ENCODE results near the gene RWDD3. TPM values are rescaled to one million over a fixed set of nuclear protein-coding genes. Genes with fewer than 3 reads are reported as not detected.

The RWDD3 gene
- total and polyA plus RNA-seq, 10 of the 15 experiments (the other 5 are each of a cell fraction or from before 2014, with no cell fraction given), result 9.8 to 42.9 (median 21.4) TPM

DNA sequence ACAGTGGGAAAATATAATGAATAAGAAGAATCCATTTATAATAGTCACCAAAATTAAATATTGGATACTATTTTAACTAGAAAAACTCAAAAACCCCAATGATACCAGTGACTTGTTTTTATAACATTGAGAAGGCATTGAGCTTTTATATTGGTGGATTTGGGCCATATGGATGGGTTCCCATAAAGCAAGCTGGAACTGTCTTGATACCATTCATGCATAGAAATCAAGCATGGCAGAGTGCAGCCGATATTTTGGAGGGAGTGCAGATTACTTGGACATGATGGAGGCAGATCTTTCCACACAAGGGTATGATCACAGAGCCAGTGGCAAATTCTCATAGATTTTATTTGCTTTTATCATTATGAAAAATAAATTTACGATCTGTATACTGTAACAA is 3.8 kb upstream of the RWDD3 start (continued):
- no peak for TF ChIP-seq POU2F2 (IDR thresholded peaks at IDR 0.05; ENCODE audit: borderline replicate concordance, low read depth, low read length)

DNA sequence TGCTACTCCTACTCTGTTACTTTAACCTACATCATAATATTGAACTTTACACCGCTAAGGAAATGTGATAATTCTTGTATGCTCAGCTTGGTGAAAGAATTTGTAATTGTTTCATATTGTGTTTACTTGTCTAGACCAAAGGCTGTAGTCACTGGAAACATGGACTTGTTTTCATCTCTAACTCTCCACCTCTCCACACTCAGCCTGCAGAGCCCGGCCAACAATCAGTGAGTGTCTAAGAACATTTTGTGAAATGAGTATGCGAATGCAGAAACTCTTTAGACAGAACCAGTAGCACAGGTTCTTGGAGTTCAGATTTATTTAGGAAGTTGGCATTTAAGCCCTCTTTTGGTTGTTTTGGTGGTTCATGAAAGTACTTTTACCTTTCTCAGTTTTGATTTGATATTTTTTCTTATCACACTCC is 3.2 kb upstream of the RWDD3 start:
- Histone ChIP-seq H3K4me1 (ENCODE audit: control insufficient read depth, insufficient read depth, low read length) (peaks cover 4% of the 10 kb centered on the region; the same call in 1 of the 2 replicates), H4K20me1 (ENCODE audit: control insufficient read depth, insufficient read depth) (no peaks in the 10 kb centered on the region), H3K4me2 (ENCODE audit: control insufficient read depth, insufficient read depth) (no peak overlapping the region), H3K79me2 (ENCODE audit: control insufficient read depth, insufficient read depth, low read length) (peaks cover 6% of the 10 kb centered on the region), H2AFZ (ENCODE audit: control insufficient read depth, low read depth, low read length) (no peak overlapping the region), H3K9me3 (replicated peaks; ENCODE audit: control insufficient read depth, insufficient read depth, low read length) (no peaks in the 10 kb centered on the region), H3K9ac (ENCODE audit: control insufficient read depth, insufficient read depth, low read length) (no peak overlapping the region), H3K27ac (ENCODE audit: control insufficient read depth, insufficient read depth) (no peak overlapping the region), H3K36me3 (ENCODE audit: control insufficient read depth in 2 of 2, insufficient read depth in 2 of 2, low read length in 1 of 2) (no peaks in the 10 kb centered on the region), H3K4me3 (no peak overlapping the region), H3K27me3 (replicated peaks in 1 of 2; ENCODE audit: control insufficient read depth in 2 of 2, insufficient read depth in 2 of 2, low read length in 1 of 2) (peaks cover 0 to 3% of the 10 kb centered on the region in 2 experiments; a peak in 2 of 4 replicates)
- WGBS (ENCODE audit: insufficient coverage, insufficient replicate concordance, low lambda C conversion rate, missing lambda C conversion rate), result 74% methylated on average over 3 of the region's 3 CpGs
- FAIRE-seq (no peak), ATAC-seq (no peak), DNase-seq (ENCODE audit: low read depth, low spot score) (no peak)
- ChIA-PET POLR2A (no interaction called here), SMC1A (ENCODE audit: uncharacterized antibody, unreplicated experiment) (interaction anchor here (1.0 kb wide), 1 partner anchor 146 kb away, joined by 3 read pairs; no protein-coding TSS in a partner anchor), CTCF (no interaction called here), RAD21 (ENCODE audit: unreplicated experiment) (no interaction called here)
- in situ Hi-C loops (cut with MboI), result no loop called here
- intact Hi-C loops (cut with micrococcal nuclease; ENCODE audit: unreplicated experiment), result loop anchor here (10.0 kb wide), 3 partner anchors 266 to 816 kb away; partner anchors contain the start of gene ABCD3
- no peak for TF ChIP-seq TCF7 (IDR thresholded peaks at IDR 0.05; ENCODE audit: borderline replicate concordance)
- TF ChIP-seq MYC (IDR thresholded peaks at IDR 0.05; ENCODE audit: insufficient read depth, insufficient read length, insufficient replicate concordance, low read length, severe bottlenecking), result no peak
- TF ChIP-seq RELA (IDR thresholded peaks at IDR 0.05; ENCODE audit: borderline replicate concordance, partially characterized antibody), result no peak
- no peak for TF ChIP-seq TCF12 (IDR thresholded peaks at IDR 0.05; ENCODE audit: low read depth, low read length)
- TF ChIP-seq GABPA (IDR thresholded peaks at IDR 0.05; ENCODE audit: low read depth), result no peak
- TF ChIP-seq IRF3 (IDR thresholded peaks at IDR 0.05), result no peak
- no peak for TF ChIP-seq BHLHE40 (IDR thresholded peaks at IDR 0.05; ENCODE audit: borderline replicate concordance in 1 of 2, low read depth in 2 of 2, low read length in 1 of 2)
- TF ChIP-seq TCF3 (IDR thresholded peaks at IDR 0.05; ENCODE audit: borderline replicate concordance, insufficient read depth, low read depth, low read length), result no peak
- no peak for TF ChIP-seq TARDBP (IDR thresholded peaks at IDR 0.05; ENCODE audit: borderline replicate concordance)
- BruUV-seq (replicated peaks), result no TSS peak
